GM19043 (cell line): ENCODE results near the gene KCNIP1.

Experiments used
- ATAC-seq: cut with Tn5 transposase; IDR thresholded peaks from one replicate; pipeline ENCODE4 v1.9.1; 2021; ENCODE audit warnings: low read depth; ENCODE audit not compliant: unreplicated experiment

KCNIP1 gene

GRCh38 chr5:170482511-170482910 is 21.3 kb upstream of the KCNIP1 start:
- no peak for ATAC-seq

GRCh38 chr5:170483701-170484458 is 19.9 kb upstream of the KCNIP1 start:
- no peak for ATAC-seq

GRCh38 chr5:170484459-170484831 is 19.4 kb upstream of the KCNIP1 start:
- ATAC-seq: no peak

GRCh38 chr5:170484847-170485615 is 18.8 kb upstream of the KCNIP1 start:
- no peak for ATAC-seq

- ATAC-seq: no peak
These were observed 18.3 kb upstream of the KCNIP1 start for GRCh38 chr5:170485616-170485911.

GRCh38 chr5:170486371-170486770 is 17.4 kb upstream of the KCNIP1 start:
- ATAC-seq: no peak

- ATAC-seq: no peak
These were observed 15.2 kb upstream of the KCNIP1 start for GRCh38 chr5:170488570-170488969.

- ATAC-seq: no peak
These were observed 14.6 kb upstream of the KCNIP1 start for GRCh38 chr5:170489199-170489598.

- no peak for ATAC-seq
These were observed 13.4 kb upstream of the KCNIP1 start for GRCh38 chr5:170490381-170490780.

- no peak for ATAC-seq
These were observed 12.3 kb upstream of the KCNIP1 start for GRCh38 chr5:170491479-170491878.

- ATAC-seq: no peak
These were observed 10.6 kb upstream of the KCNIP1 start for GRCh38 chr5:170493028-170493820.

GRCh38 chr5:170494041-170494440 is 9.8 kb upstream of the KCNIP1 start:
- no peak for ATAC-seq

- no peak for ATAC-seq
These were observed 7.8 kb upstream of the KCNIP1 start for GRCh38 chr5:170495825-170496661.

- ATAC-seq: no peak
These were observed 7.2 kb upstream of the KCNIP1 start for GRCh38 chr5:170496662-170497028.

- ATAC-seq: no peak
These were observed 6.3 kb upstream of the KCNIP1 start for GRCh38 chr5:170497311-170498038.

- no peak for ATAC-seq
These were observed 4.9 kb upstream of the KCNIP1 start for GRCh38 chr5:170498811-170499351.

GRCh38 chr5:170499621-170500020 is 4.2 kb upstream of the KCNIP1 start:
- no peak for ATAC-seq

- no peak for ATAC-seq
These were observed 2.5 kb upstream of the KCNIP1 start for GRCh38 chr5:170501361-170501760.

- no peak for ATAC-seq
These were observed 1.9 kb upstream of the KCNIP1 start for GRCh38 chr5:170501931-170502330.
